Activated naive CD4-positive, alpha-beta T cell (primary cell): ENCODE measurements around the gene HUS1B.
"Not testable (repeated sequence)": the region's sequence is repeated elsewhere in the genome, so short reads cannot be mapped to it uniquely, and the experiment has no call there.

Experiments
- DNase-seq, 4 experiments: peaks; one replicate each; lab custom pipeline; 2025; lab: John Stamatoyannopoulos, UW

HUS1B gene

GRCh38 chr6:656460-657252 lies at the start of gene HUS1B:
Gene HUS1B (minus strand): TSS chr6:657100. CDS start chr6:656944, 156 bp downstream.
- no peak for DNase-seq

- no peak for DNase-seq
These were observed 49.2 kb upstream of the HUS1B start for GRCh38 chr6:706146-706545.

DNA sequence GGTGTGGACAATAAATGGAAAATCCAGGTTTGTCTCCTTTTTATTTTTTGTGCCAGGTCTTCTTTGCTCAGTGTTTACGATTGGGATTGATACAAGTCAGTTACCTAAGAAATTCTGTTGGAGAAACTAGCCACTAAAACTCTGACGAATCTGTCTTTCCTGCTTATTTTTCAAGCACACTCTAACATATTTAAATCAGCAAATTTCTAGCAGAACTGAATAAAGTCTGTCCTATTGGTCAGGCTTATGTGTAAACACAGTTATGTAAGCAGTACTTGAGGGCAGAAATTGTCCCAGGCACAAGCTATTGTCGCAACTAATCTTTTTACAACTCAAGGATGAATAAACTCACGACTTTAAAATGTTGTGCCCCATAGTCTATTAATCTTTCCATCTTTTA lies 48.1 kb upstream of the HUS1B start:
- DNase-seq, result no peak

DNA sequence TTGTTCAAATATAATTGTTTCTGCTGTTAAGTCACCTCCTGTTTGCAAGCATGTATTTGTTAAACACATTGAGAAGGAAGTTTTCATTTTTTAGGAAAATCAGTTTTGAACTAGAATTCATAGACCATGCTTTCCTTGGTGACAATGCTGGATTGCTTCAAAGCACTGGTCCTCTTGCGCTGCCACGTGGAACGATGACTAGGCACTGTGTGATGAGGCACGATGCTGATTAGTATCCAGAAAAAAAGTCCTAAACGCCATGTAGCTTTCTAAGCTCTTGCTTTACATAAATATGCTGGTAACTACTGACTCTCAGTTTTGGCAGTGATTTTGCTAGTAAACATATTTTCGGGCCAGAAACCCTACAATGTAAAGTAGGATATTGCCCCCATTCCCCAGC lies 47.1 kb upstream of the HUS1B start:
- no peak for DNase-seq

- no peak for DNase-seq
These were observed 46.7 kb upstream of the HUS1B start for GRCh38 chr6:703552-703951.

DNA sequence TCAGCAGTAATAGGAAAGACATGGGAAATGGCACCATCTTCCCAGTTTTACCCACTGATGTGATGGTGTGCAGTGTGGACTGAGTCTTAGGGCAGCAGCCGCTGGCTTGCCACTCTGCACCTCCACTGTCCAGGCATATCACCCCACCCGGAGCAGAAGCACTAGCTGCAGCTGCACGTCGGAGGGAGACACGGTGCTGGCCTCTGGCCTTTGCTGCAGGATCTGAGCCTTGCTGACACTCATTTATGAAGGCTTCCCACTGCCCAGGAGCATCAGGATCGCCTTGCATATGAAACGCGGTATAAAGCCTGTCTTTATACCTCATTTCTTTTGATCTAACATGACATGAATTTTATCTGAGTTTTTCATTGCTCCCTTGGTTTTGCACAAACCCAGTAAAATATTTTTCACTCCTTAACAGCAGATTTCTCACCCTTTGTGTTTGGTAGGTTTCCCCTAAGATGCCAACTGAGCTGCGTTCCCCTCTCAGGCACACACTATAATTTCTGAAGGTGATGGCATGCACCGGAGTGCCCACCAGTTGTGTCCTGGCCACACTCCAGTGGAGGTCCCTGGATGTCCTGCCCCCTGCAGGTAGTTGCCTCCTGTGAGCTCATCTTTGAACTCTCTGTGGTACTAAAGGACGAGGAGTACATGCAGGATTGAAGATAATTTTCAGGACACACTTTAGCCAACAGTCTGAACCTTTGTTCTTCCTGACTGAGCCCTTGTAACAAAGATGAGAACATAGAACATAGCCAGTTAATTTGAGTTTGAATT lies 45.0 kb upstream of the HUS1B start:
- no peak for DNase-seq

GRCh38 chr6:701215-701614 lies 44.3 kb upstream of the HUS1B start:
- no peak for DNase-seq

GRCh38 chr6:700490-700889 lies 43.6 kb upstream of the HUS1B start:
- DNase-seq, result no peak

GRCh38 chr6:699319-699718 lies 42.4 kb upstream of the HUS1B start:
- no peak for DNase-seq

GRCh38 chr6:694431-695126 lies 37.7 kb upstream of the HUS1B start:
- DNase-seq, result not testable (repeated sequence)

- no peak for DNase-seq
These were observed 36.8 kb upstream of the HUS1B start for GRCh38 chr6:693723-694009.

DNA sequence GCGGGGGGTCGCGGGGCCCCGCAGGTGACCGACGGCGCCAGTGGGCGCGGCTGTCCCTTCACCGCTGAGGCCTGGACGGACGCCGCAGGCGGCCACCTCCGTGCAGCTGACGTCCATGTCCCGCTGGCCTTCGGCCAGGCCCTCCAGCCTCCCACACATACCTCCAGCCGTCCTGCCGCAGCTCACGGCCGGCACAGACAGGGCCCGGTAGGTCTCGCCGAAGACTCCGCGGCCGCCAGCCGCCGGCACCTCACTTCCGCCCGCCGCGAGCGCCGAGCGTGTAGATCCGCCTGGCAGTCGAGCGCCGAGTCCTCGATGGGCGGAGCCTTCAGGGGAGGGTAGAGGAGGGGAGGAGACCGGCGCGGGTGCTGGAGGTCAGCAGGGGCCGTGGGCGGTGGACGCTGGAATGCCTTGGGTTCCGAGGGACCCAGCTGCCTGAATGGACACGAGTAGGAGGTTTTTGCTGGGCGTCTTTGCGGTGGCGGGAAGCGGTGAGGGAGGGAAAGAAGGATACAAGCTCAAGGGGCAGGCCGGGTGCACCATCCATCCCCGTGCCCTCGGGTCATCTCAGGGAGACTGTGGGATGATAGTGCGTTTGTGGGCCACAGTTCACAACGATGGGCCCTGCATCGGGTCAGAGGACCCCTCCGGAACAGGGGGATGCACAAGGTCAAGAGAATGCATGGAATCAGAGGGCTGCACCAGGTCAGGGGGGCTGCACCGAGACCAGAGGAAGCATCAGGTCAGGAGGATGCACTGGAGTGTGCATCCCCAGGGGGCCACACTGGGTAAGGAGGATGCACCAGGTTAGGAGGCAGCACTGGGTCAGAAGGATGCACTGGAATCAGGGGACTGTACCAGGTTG lies 36.2 kb upstream of the HUS1B start, which contains the start of gene EXOC2:
EXOC2 (minus strand) TSS at position 282 of the 865 bp plus-strand sequence. CDS start 55,321 bp downstream, outside the sequence.
- peak; percentile 42 to 78 (median 56) for DNase-seq

GRCh38 chr6:692356-692851 lies 35.5 kb upstream of the HUS1B start:
- peak; percentile 18 to 61 (median 47) for DNase-seq

- DNase-seq, result no peak
These were observed 32.3 kb upstream of the HUS1B start for GRCh38 chr6:689223-689622.

GRCh38 chr6:686497-686896 lies 29.6 kb upstream of the HUS1B start:
- no peak for DNase-seq

- no peak for DNase-seq
These were observed 28.1 kb upstream of the HUS1B start for GRCh38 chr6:684831-685636.

DNA sequence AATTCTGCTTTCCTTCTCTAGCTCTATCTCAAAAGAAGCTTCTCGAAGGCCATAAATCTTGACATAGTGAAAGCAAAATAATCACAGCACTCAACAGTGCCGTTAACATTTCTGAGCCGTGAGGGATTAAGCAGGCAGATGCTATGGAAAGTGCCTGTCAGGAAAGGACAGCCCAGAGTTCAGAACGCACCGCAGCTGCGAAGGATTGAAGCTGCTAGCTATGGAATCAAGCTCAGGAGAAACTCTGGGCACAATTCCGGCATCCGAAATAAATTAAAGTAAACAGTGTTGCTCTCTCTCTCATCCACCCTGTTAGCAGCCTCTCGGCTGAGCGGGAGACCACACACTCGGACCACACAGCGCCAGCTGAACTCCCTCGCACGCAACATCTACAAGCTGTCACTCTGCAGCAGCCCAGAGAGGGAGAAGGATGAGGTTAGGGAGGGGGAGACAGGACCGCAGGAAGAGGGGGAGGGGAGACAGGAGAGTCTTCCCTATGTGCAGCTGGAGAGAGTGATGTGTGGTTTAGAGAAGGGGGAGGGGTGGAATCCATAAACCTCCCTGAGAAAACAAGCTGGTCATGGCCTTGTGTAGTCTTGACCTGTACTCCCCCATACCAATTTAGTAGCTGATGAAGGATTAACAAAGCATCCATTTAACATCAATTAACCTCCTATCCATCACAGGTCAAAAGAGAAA lies 27.0 kb upstream of the HUS1B start:
- DNase-seq, result no peak

DNA sequence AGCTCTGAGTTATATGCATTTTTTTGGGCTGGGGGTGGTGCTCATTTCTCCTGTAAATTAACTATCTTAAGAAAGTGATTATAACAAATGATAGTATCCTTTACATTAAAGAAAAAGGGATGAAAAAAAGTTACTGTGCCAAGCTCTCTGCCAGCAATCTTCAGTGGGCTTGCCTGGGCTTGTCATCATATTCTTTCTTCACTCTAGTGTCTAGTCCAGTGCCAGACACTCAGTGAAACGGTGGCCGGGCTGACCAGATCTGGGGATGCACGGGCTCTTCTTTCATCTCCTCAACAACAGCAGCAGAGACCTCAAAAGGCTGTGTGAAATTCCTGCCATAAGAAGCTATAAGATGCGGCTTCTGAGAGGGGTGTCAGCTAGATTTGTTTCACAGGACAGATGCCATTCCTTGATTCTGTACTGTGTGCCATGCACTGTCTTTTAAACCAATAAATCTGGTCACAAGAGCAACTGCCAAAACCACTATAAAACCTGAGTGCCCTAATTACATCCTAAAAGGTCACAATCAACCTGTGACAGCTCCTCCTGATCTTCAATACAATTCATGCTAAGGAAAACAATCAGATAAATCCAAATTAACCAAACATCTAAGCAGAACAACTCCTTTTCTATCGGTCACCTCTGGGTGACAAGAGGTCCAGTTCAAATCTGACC lies 23.9 kb upstream of the HUS1B start:
- DNase-seq, result no peak

- DNase-seq, result no peak
These were observed 23.4 kb upstream of the HUS1B start for GRCh38 chr6:680251-680650.

- DNase-seq, result no peak
These were observed 22.4 kb upstream of the HUS1B start for GRCh38 chr6:679282-679681.
